Endothelial cell of umbilical vein (primary cell): ENCODE measurements around the gene CZIB. TPM values are rescaled to one million over a fixed set of nuclear protein-coding genes. Genes with fewer than 3 reads are reported as not detected.

Source experiments
- BruUV-seq: library from RNA; stranded (reverse); fragments of 400-500 nt; replicated peaks from 2 replicates; lab custom pipeline; 2021; lab: Mats Ljungman, UMichigan
- CTCF ChIA-PET: fragments of 300-600, 350-600 bp; sonication (Branson Sonifier 250); formaldehyde crosslinking; loops from one replicate; lab custom pipeline; 2021; ENCODE audit warnings: antibody characterized with exemption, inconsistent platforms; lab: Charles Lee
- POLR2A ChIA-PET: fragments of 300-600, 350-600 bp; sonication (Branson Sonifier 250); formaldehyde crosslinking; loops from one replicate; lab custom pipeline; 2021; ENCODE audit warnings: antibody characterized with exemption, inconsistent platforms; lab: Charles Lee
- DNase-seq: peaks from one replicate; pipeline ENCODE4 v3.0.0-alpha.2; 2011; ENCODE audit warnings: low read depth, low spot score
- FAIRE-seq: peaks from 2 replicates; lab custom pipeline; 2011; peaks lifted over from hg19 to GRCh38; lab: Jason Lieb, UNC
- H2AFZ ChIP-seq: 2 replicates; pipeline ENCODE4 v1.6.0; 2012; ENCODE audit warnings: low read depth, low read length, control low read depth, inconsistent platforms
- H3K27ac ChIP-seq: 2 replicates; pipeline ENCODE4 v1.5.1; 2011; ENCODE audit warnings: low read depth, mild to moderate bottlenecking, control low read depth, low read length, moderate library complexity; ENCODE audit not compliant: insufficient read depth
- H3K27me3 ChIP-seq, 2 experiments: 2 replicates each; pipeline versions ENCODE4 v1.6.0 to v1.6.1; 2011; ENCODE audit warnings: low read length in 2 of 2, mixed read lengths in 1 of 2; ENCODE audit not compliant: control insufficient read depth in 2 of 2, insufficient read depth in 2 of 2
- H3K36me3 ChIP-seq, 2 experiments: 2 replicates in 1 of 2; 3 replicates in 1 of 2; pipeline ENCODE4 v1.5.1; 2011; ENCODE audit warnings: low read length in 2 of 2, mild to moderate bottlenecking in 1 of 2, moderate library complexity in 1 of 2; ENCODE audit not compliant: control insufficient read depth in 2 of 2, insufficient read depth in 2 of 2; ENCODE audit errors: extremely low read depth in 1 of 2
- H3K4me1 ChIP-seq: 3 replicates; pipeline ENCODE4 v1.5.1; 2011; ENCODE audit warnings: mild to moderate bottlenecking, low read length; ENCODE audit not compliant: control insufficient read depth, insufficient read depth; ENCODE audit errors: extremely low read depth
- H3K4me2 ChIP-seq: 2 replicates; pipeline ENCODE4 v1.6.1; 2011; ENCODE audit warnings: low read length, control low read depth, mixed read lengths; ENCODE audit not compliant: insufficient read depth
- H3K4me3 ChIP-seq, 3 experiments: fragments of 200-600 bp in 1 of 3; sonication (generic), shearing (Covaris generic) in 1 of 3; replicated peaks in 1 of 3; 2 replicates each; pipeline ENCODE4 v1.5.1; 2011 to 2016; ENCODE audit warnings: control low read depth in 3 of 3, low read length in 3 of 3, mild to moderate bottlenecking in 2 of 3, inconsistent platforms in 1 of 3, low read depth in 1 of 3, moderate library complexity in 1 of 3; ENCODE audit not compliant: insufficient read depth in 1 of 3
- H3K79me2 ChIP-seq: 2 replicates; pipeline ENCODE4 v1.6.0; 2012; ENCODE audit warnings: low read length, inconsistent platforms; ENCODE audit not compliant: control insufficient read depth, insufficient read depth
- H3K9ac ChIP-seq: replicated peaks from 2 replicates; pipeline ENCODE3; 2011; ENCODE audit warnings: low read length, control low read depth; ENCODE audit not compliant: insufficient read depth; ENCODE audit errors: extremely low read depth
- H3K9me1 ChIP-seq: replicated peaks from 3 replicates; pipeline ENCODE4 v1.6.0; 2011; ENCODE audit warnings: mild to moderate bottlenecking, low read length; ENCODE audit not compliant: control insufficient read depth, insufficient read depth; ENCODE audit errors: extremely low read depth
- H3K9me3 ChIP-seq: replicated peaks from 2 replicates; pipeline ENCODE4 v1.5.1; 2012; ENCODE audit warnings: low read length, inconsistent platforms; ENCODE audit not compliant: control insufficient read depth, insufficient read depth
- H4K20me1 ChIP-seq: replicated peaks from 2 replicates; pipeline ENCODE3; 2011; ENCODE audit warnings: mild to moderate bottlenecking, low read length; ENCODE audit not compliant: control insufficient read depth, insufficient read depth; ENCODE audit errors: extremely low read depth
- EZH2 ChIP-seq: IDR thresholded peaks from 2 replicates; pipeline ENCODE4 v1.6.1; 2012; ENCODE audit warnings: borderline replicate concordance, low read depth, mild to moderate bottlenecking, moderate library complexity, low read length, inconsistent platforms; ENCODE audit not compliant: severe bottlenecking
- FOS ChIP-seq: IDR thresholded peaks from 2 replicates; pipeline ENCODE4 v1.6.1; 2011; ENCODE audit warnings: mild to moderate bottlenecking, low read length, moderate library complexity, borderline replicate concordance; ENCODE audit not compliant: insufficient read depth
- GATA2 ChIP-seq: IDR thresholded peaks from 2 replicates; pipeline ENCODE4 v1.7.0; 2011; ENCODE audit warnings: low read depth, mild to moderate bottlenecking, moderate library complexity, mixed read lengths, low read length; ENCODE audit not compliant: insufficient read length, insufficient read depth
- JUN ChIP-seq: IDR thresholded peaks from 2 replicates; pipeline ENCODE4 v1.6.1; 2011; ENCODE audit warnings: borderline replicate concordance, low read depth; ENCODE audit not compliant: insufficient read length, insufficient read depth
- MYC ChIP-seq: IDR thresholded peaks from one replicate; pipeline ENCODE4 v1.6.1; 2011; ENCODE audit warnings: mild to moderate bottlenecking, low read depth, low read length
- POLR2A ChIP-seq: IDR thresholded peaks from 2 replicates; pipeline ENCODE4 v1.6.1; 2012; ENCODE audit warnings: low read depth, mild to moderate bottlenecking, control low read depth, low read length
- POLR2AphosphoS5 ChIP-seq: IDR thresholded peaks from 2 replicates; pipeline ENCODE4 v1.6.1; 2012; ENCODE audit warnings: low read depth, mild to moderate bottlenecking, control low read depth, low read length, moderate library complexity; ENCODE audit not compliant: insufficient read depth
- dilution Hi-C: fragments of 300-500 bp; cut with MboI; formaldehyde crosslinking; loops from one replicate; pipeline ENCODE4 v1.15.0; 2019; ENCODE audit warnings: low sequenced_read_pairs; ENCODE audit not compliant: extremely low pct_ligation_motif_present
- intact Hi-C: fragments of 100-400 bp; cut with micrococcal nuclease; formaldehyde crosslinking; loops from one replicate; pipeline ENCODE4 v1.10.0; 2022
- polyA plus RNA-seq, 4 experiments: library from polyadenylated mRNA; depleted of rRNA in 3 of 4; stranded (reverse) in 3 of 4; unstranded in 1 of 4; fragments of >200 nt; gene quantifications; 2 replicates each; pipeline versions ENCODE4 v1.2.1 to v1.2.3, GENCODE V29; 2011 to 2012; ENCODE audit warnings: missing spikeins in 1 of 4
- total RNA-seq: library from RNA; stranded (reverse); gene quantifications from 2 replicates; pipeline ENCODE4 v1.2.3, GENCODE V29; 2021
- TF ChIP-seq, protein P1 (sequence below): IDR thresholded peaks from 2 replicates; pipeline ENCODE4 v1.6.1; 2011; ENCODE audit not compliant: insufficient read depth, insufficient read length
- TF ChIP-seq, protein P2 (sequence below), 2 donors: IDR thresholded peaks; 1 replicate in 1 of 2; 2 replicates in 1 of 2; pipeline ENCODE4 v1.5.1; 2011; ENCODE audit warnings: low read length in 2 of 2, mild to moderate bottlenecking in 2 of 2, moderate library complexity in 2 of 2, control low read depth in 1 of 2, inconsistent platforms in 1 of 2, low read depth in 1 of 2; ENCODE audit not compliant: insufficient read depth in 1 of 2; ENCODE audit errors: extremely low read depth in 1 of 2

CZIB gene
- total and polyA plus RNA-seq, 2 donors (not counting 3 experiments of a cell fraction or from before 2014, with no cell fraction given): 60.1 to 65.9 TPM

DNA sequence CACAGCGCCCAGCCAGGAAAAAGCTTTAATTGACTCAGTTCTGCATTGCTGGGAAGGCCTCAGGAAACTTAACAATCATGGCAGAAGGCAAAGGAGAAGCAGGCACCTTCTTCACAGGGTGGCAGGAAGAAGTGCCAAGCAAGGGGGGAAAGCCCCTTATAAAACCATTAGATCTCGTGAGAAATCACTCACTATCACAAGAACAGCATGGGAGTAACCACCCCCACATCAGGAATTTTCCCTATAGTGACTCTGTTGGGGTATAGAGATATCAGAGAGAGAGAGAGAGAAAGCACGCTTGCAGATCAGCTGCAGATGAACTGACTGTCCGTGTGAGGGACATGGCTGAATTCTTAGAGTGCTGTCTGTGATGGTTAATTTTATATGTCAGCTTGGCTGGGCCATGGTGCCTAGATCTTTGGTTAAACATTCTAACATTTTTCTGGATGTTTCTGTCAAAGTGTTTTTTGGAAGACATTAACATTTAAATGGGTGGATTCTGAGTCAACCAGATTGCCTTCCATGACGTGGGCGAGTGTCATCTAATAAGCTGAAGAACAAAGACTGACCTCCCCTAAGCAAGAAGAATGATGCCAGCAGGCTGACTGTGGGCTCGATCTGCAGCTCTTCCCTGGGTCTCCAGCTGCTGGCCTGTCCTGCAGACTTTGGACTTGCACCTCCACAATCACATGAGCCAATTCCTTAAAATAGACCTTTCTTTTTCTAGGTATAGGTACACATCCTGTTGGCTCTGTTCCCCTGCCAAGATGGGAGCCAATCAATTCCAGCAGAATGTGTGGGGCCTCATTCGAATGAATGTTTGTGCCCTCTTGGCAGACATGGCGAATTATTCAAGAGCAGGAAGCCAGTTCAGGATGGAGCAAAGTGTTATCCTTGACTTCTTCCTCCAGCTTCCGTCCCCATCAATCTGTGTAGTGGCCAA lies 45.2 kb downstream of the CZIB start:
- H3K79me2 ChIP-seq: no peaks in the 10 kb centered on the region
- H3K9me3 ChIP-seq: no peaks in the 10 kb centered on the region
- no peaks in the 10 kb centered on the region for H4K20me1 ChIP-seq
- ChIA-PET POLR2A (no interaction called here), CTCF (no interaction called here)
- no TSS peak for BruUV-seq
- dilution Hi-C loops: no loop called here
- H3K4me2 ChIP-seq: no peak overlapping the region
- TF ChIP-seq JUN: no peak
- no peak for TF ChIP-seq POLR2AphosphoS5
- TF ChIP-seq, protein P1, sequence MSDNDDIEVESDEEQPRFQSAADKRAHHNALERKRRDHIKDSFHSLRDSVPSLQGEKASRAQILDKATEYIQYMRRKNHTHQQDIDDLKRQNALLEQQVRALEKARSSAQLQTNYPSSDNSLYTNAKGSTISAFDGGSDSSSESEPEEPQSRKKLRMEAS: no peak
- no peak for TF ChIP-seq MYC
- TF ChIP-seq FOS: no peak
- no peak for TF ChIP-seq EZH2
- no peak for TF ChIP-seq GATA2
- TF ChIP-seq POLR2A: no peak
- TF ChIP-seq, protein P2, sequence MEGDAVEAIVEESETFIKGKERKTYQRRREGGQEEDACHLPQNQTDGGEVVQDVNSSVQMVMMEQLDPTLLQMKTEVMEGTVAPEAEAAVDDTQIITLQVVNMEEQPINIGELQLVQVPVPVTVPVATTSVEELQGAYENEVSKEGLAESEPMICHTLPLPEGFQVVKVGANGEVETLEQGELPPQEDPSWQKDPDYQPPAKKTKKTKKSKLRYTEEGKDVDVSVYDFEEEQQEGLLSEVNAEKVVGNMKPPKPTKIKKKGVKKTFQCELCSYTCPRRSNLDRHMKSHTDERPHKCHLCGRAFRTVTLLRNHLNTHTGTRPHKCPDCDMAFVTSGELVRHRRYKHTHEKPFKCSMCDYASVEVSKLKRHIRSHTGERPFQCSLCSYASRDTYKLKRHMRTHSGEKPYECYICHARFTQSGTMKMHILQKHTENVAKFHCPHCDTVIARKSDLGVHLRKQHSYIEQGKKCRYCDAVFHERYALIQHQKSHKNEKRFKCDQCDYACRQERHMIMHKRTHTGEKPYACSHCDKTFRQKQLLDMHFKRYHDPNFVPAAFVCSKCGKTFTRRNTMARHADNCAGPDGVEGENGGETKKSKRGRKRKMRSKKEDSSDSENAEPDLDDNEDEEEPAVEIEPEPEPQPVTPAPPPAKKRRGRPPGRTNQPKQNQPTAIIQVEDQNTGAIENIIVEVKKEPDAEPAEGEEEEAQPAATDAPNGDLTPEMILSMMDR (IDR thresholded peaks at IDR 0.05; ENCODE audit: extremely low read depth in 1 of 2, insufficient read depth in 1 of 2, low read depth in 1 of 2, low read length in 2 of 2): no peak
- H3K36me3 ChIP-seq: no peaks in the 10 kb centered on the region
- H3K9ac ChIP-seq: no peak overlapping the region
- H3K4me1 ChIP-seq: no peaks in the 10 kb centered on the region
- H3K4me3 ChIP-seq: no peak overlapping the region
- H3K9me1 ChIP-seq: no peaks in the 10 kb centered on the region
- FAIRE-seq (no peak), DNase-seq (no peak)
- intact Hi-C loops: no loop called here
- no peak overlapping the region for H2AFZ ChIP-seq
- peaks cover 6 to 17% of the 10 kb centered on the region in 2 experiments for H3K27me3 ChIP-seq
- H3K27ac ChIP-seq: no peak overlapping the region
